ENCODE results near the gene C19orf73. TPM values are rescaled to one million over a fixed set of nuclear protein-coding genes. Genes with fewer than 3 reads are reported as not detected.

Gene C19orf73
- total RNA-seq, 4 donors from 2014 or later: 0.83 to 3.3 (median 1.9) TPM

DNA sequence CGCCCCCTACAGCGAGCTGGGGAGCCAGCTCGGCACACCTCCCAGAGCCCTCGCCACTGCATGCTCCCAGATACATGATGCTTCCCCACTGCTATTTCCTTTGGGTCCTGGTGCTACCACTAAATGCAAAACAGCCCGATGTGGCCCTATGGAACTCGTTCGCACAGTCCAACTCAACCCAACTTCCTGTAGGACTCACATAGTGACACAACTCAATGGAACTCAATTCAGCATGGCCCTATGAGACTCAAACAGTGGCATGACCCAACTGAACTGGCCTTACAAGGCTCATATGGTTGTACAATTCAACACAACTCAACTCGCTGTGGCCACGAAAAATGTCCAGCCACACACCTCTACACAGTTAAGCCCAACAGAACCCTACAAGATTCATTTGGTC is 49.9 kb downstream of the C19orf73 start:
- WGBS: 93% methylated on average over 9 of the region's 9 CpGs

More for the DNA sequence above, 49.9 kb downstream of the C19orf73 start:
- Histone ChIP-seq H3K4me3 (no peak overlapping the region), H3K36me3 (no peaks in the 10 kb centered on the region), H3K9me3 (no peaks in the 10 kb centered on the region), H3K27ac (replicated peaks in 1 of 4) (no peak overlapping the region), H3K27me3 (peaks cover 7 to 100% (median 62%) of the 10 kb centered on the region in 4 donors), H3K4me1 (peaks cover 13 to 30% (median 21%) of the 10 kb centered on the region in 4 donors)
- DNase-seq (ENCODE audit: extremely low spot score): no peak
- intact Hi-C loops (cut with DNase I): no loop called here
- no peak for TF ChIP-seq POLR2AphosphoS5 (IDR thresholded peaks at IDR 0.05)
- no peak for TF ChIP-seq EP300 (IDR thresholded peaks at IDR 0.05)
- no peak for TF ChIP-seq POLR2A (IDR thresholded peaks at IDR 0.05; ENCODE audit: low read depth)
- TF ChIP-seq, protein P1, sequence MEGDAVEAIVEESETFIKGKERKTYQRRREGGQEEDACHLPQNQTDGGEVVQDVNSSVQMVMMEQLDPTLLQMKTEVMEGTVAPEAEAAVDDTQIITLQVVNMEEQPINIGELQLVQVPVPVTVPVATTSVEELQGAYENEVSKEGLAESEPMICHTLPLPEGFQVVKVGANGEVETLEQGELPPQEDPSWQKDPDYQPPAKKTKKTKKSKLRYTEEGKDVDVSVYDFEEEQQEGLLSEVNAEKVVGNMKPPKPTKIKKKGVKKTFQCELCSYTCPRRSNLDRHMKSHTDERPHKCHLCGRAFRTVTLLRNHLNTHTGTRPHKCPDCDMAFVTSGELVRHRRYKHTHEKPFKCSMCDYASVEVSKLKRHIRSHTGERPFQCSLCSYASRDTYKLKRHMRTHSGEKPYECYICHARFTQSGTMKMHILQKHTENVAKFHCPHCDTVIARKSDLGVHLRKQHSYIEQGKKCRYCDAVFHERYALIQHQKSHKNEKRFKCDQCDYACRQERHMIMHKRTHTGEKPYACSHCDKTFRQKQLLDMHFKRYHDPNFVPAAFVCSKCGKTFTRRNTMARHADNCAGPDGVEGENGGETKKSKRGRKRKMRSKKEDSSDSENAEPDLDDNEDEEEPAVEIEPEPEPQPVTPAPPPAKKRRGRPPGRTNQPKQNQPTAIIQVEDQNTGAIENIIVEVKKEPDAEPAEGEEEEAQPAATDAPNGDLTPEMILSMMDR (IDR thresholded peaks at IDR 0.05): no peak

Small RNAs within 50 kb of the gene (small RNA-seq; reads per million reads assigned to genes)
- 0 reads per million in 3 donors for gene RN7SL708P

Other genes with a start within 250 kb of the C19orf73 start
- gene PPP1R15A, start 246.7 kb downstream of the C19orf73 start, total RNA-seq: 10 to 100 TPM; 40.3 to 98.7 (median 64.4) TPM
- gene TULP2, start 220.4 kb downstream of the C19orf73 start, total RNA-seq: 1 to 10 TPM in 1 of 4 donors, under 1 TPM in 3; 0.75 to 1.3 (median 0.83) TPM
- gene NUCB1, start 218.8 kb downstream of the C19orf73 start, total RNA-seq: 100 to 1,000 TPM; 179 to 356 (median 284) TPM
- gene DHDH, start 185.4 kb downstream of the C19orf73 start, total RNA-seq: under 1 TPM in 1 of 4 donors, not detected in 3; 0.57 TPM
- 10 to 100 TPM; 39.0 to 50.4 (median 42.3) TPM for gene BAX, start 164.3 kb downstream of the C19orf73 start, total RNA-seq
- 1,000 to 10,000 TPM; 3,246 to 4,339 (median 3,896) TPM for gene FTL, start 153.8 kb downstream of the C19orf73 start, total RNA-seq
- 10 to 100 TPM; 33.3 to 39.3 (median 37.3) TPM for gene GYS1, start 125.8 kb downstream of the C19orf73 start, total RNA-seq
- 100 to 1,000 TPM in 2 of 4 donors, 10 to 100 TPM in 2; 72.7 to 113 (median 97.6) TPM for gene RUVBL2, start 125.3 kb downstream of the C19orf73 start, total RNA-seq
- not detected for gene LHB, start 102.1 kb downstream of the C19orf73 start, total RNA-seq
- not detected for gene CGB3, start 94.8 kb downstream of the C19orf73 start, total RNA-seq
- not detected for gene CGB2, start 87.3 kb downstream of the C19orf73 start, total RNA-seq
- gene CGB1, start 82.2 kb downstream of the C19orf73 start, total RNA-seq: not detected
- not detected for gene CGB5, start 75.3 kb downstream of the C19orf73 start, total RNA-seq
- not detected for gene CGB8, start 70.0 kb downstream of the C19orf73 start, total RNA-seq
- gene CGB7, start 61.4 kb downstream of the C19orf73 start, total RNA-seq: not detected
- gene NTF4, start 54.3 kb downstream of the C19orf73 start, total RNA-seq: not detected
- gene KCNA7, start 46.4 kb downstream of the C19orf73 start, total RNA-seq: not detected
- gene SNRNP70, start 33.7 kb downstream of the C19orf73 start, total RNA-seq: 100 to 1,000 TPM; 101 to 209 (median 145) TPM
- 10 to 100 TPM in 3 of 4 donors, 1 to 10 TPM in 1; 7.5 to 21.4 (median 15.5) TPM for gene LIN7B, start 4.8 kb downstream of the C19orf73 start, total RNA-seq
- gene PPFIA3, start 401 bp upstream of the C19orf73 start, total RNA-seq: 1 to 10 TPM; 3.3 to 8.4 (median 5.3) TPM
- gene HRC, start 36.3 kb upstream of the C19orf73 start, total RNA-seq: 10 to 100 TPM in 1 of 4 donors, 1 to 10 TPM in 2, under 1 TPM in 1; 0.83 to 11.1 (median 4.1) TPM
- 10 to 100 TPM; 19.9 to 38.8 (median 27.9) TPM for gene TRPM4, start 38.6 kb upstream of the C19orf73 start, total RNA-seq
- gene SLC6A16, start 206.0 kb upstream of the C19orf73 start, total RNA-seq: 1 to 10 TPM in 3 of 4 donors, under 1 TPM in 1; 0.83 to 4.1 (median 2.5) TPM
- gene CD37, start 216.3 kb upstream of the C19orf73 start, total RNA-seq: 10 to 100 TPM in 2 of 4 donors, 1 to 10 TPM in 2; 8.0 to 22.4 (median 11.6) TPM
- gene TEAD2, start 243.3 kb upstream of the C19orf73 start, total RNA-seq: 10 to 100 TPM; 40.7 to 73.2 (median 60.5) TPM
- gene DKKL1, start 244.7 kb upstream of the C19orf73 start, total RNA-seq: under 1 TPM in 3 of 4 donors, not detected in 1; 0.40 to 0.83 (median 0.83) TPM

Measured in esophagus muscularis mucosa (tissue), 4 donors.